ENCODE data around the gene CLTB.
"Not testable (repeated sequence)": the region's sequence is repeated elsewhere in the genome, so short reads cannot be mapped to it uniquely, and the experiment has no call there.

Gene CLTB

DNA sequence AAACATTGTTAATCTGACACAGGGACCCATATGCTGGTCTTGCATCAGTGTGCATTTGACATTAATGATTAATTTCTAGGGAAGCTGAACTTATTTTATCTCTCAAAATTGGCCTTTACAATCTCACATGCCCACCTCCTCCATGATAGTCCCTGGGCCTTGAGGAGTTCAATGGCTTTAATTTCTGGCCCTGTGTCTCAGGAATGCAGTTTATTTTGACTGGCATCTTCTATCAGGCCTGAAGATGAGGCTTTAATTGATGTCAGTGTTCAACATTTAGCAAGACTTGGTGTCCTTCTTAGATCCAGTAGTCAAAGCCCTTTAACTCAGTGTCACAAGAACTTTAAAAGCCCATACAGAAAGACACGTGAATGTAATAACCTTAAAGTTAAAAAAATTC, 10.5 kb upstream of the CLTB start:
- DNase-seq, result no peak

DNA sequence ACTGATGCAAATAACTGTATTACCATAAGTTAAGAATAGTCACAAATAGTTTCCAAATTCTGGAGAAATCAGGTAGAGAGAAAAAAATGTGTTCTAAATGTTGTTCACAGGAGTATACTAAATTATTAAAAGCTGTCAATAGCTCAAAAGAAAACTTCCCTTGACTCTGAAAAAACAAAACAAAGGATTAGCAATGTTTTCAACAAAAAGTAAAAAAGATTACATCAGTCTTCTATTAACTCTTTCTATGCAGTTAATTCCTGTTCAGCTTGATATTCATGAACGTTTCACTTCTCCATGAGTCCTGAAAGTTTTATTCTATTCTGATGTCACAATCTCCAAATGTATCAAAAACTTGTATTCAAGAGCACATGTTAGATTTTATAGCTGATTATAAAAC, 9.5 kb upstream of the CLTB start:
- DNase-seq, result no peak

DNA sequence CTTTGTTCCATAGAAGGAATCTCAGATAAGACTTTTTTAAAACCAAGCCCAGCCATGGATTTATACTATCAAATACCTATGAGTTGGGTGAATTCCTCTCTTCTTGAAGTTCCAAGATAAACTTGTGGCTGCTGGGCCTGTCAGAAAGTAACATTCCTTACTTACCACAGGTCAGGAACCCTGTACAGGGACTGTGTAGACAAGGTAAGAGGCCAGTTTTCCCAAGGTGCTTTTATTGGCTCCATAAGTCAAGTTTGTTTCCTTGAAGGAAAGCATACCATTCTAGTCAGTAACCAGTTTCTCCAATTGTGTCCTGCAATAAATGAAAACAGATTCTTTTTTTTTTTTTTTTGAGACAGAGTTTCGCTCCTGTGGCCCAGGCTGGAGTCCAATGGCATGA, 8.8 kb upstream of the CLTB start:
- DNase-seq, result no peak

DNA sequence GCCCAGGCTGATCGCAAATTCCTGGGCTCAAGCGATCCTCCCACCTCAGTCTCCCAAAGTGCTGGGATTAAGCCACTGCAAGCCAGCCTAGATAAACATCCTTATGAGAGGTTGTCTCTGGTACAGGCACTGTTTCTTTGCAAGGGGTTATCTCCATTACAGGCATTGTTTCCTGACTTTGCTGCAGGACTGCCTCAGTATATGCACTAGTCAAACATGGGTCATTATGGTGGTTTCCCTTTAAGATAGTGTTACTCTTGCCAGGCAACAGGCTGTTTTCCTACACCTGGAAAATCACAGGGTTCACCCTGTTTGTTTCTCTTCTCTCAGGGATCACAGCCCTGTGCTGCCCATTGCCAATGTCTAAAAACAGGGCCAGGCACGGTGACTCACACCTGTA, 7.8 kb upstream of the CLTB start:
- DNase-seq, result no peak

DNA sequence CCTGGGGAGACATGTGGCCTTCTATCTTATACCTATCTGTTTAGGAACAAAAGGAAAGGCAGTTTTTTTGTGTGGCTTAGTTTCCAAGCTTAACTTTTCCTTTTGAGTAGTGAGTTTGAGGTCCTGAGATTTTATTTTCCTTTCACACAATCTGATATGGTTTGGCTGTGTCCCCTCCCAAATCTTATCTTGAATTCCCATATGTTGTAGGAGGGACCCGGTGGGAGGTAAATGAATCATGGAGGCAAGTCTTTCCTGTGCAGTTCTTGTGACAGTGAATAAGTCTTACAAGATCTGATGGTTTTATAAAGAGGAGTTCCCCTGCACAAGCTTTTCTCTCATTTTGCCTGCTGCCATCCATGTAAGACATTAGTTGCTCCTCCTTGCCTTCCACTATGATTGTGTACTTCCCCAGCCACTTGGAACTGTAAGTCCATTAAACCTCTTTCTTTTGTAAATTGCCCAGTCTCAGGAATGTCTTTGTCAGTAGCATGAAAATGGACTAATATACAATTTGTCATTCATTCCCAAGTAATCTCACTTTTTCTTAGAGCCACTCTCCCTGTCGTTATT, 4.7 kb upstream of the CLTB start:
- DNase-seq, result no peak

DNA sequence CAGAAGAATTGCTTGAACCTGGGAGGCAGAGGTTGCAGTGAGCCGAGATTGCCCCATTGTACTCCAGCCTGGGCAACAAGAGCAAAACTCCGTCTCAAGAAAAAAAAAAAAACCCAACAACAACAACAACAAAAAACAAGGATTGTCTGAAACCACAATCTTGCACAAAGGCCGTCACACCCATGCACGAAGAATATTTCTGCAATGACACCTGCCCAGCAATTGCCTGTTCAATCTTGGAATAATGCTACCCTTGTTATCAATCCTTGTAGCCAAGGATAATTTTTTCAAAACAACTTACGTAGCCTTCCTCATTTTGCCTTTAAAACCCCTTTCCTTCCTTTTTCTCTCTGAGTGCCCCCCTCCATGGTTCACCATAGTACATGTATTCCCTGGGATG, 3.7 kb upstream of the CLTB start:
- DNase-seq, result no peak

DNA sequence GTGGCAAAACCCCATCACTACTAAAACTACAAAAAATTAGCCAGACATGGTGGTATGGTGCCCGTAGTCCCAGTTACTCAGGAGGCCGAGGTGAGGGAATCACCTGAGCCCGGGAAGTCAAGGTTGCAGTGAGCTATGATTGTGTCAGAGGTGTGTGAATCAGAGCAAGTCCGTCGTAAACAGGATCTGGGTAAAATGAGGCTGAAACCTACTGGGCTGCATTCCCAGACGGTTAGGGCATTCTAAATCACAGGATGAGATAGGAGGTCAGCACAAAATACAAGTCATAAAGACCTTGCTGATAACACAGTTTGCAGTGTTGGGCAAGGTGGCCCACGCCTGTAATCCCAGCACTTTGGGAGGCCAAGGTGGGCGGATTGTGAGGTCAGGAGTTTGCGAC, 1.9 kb upstream of the CLTB start:
- DNase-seq, result no peak

DNA sequence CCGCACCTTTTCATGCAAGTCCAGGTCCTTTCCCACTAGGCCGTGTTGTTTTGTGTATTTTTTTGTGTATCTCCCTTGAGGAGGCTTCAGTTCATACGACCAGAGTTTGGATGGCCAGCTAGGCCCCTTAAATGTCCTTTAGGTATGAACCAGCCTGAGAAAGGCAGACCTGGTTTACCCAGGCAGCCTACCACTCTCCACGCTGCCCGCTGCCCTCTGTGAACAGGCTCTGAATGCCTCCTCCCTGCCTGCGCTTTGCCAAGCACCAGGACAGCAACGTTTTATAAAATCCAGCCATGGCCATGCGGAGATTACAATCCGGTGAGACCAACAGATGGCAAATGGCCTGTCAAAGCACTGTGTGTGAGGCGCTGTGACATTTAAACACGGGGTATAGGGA, 626 bp upstream of the CLTB start:
- DNase-seq, result no peak

DNA sequence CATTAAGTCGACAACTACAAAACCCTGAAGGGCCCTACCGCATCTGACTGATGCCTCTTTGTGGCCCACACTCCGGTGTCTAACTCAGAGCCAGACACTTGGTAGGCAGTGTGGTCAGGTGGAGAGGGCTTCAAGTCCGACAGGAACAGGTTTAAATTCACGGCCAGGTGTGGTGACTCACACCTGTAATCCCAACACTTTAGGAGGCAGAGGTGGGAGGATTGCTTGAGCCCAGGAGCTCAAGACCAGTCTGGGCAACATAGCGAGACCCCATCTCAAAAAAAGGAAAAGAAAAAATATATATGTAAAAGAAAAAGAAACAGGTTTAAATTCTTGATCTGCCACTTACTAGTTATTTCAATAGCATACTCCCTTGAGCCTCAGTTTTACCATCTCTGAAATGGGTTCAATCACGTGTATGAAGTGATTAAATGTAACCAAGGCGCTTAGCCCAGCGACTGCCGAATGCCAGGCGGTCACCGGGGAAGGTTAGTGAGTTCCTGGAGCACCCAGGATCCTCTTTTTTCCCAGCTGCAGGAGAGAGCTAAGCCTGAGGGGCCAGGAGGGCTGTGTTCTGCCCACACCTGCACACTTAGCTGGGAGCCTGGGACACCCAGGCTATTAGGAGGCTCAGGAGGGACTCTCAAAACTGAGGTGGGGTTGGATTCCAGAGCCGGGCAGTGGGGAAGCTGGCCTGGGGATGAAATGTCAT, 943 bp downstream of the CLTB start:
- no peak for DNase-seq

DNA sequence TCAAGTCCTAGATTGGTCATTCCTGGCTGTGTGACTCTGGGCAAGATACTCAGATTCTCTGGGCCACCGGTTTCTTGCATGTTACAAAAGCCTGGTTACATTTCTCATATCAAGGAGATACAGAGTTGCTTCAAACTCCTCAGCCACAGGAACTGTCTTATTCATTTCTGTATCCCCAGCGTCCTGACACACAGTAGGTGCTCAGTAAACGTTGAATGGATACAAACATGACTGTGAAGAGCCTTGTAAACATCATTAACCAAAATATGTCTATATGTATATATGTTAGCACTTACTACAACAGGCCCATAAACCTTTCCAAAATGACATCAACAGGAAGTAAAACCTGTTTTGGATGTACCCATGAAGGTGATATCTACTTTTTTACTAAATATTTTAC, 1.6 kb downstream of the CLTB start:
- DNase-seq, result no peak

DNA sequence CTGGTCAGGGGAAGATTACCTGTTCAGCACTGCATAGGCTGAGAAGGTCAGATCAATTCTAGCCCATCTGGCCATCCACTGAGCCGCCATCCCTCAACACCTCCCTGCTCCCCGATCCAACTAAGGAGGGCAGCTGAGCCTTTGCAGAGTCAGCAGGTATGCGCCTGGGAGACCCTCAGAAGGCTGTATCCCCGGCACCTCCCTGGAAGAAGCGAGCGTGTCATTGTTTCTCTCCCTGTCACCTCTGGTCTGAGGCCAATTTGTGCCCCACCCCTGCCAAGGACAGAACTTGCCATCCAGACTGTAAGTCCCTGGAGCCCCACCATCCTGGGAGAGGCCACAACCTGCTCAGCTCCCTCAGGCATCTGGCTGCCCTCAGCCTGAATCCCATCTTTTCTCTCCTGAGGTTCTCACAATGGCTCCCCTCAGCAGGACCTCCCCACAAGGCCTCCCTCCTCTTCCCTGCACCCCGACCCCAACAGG, 2.6 kb downstream of the CLTB start:
- no peak for DNase-seq

DNA sequence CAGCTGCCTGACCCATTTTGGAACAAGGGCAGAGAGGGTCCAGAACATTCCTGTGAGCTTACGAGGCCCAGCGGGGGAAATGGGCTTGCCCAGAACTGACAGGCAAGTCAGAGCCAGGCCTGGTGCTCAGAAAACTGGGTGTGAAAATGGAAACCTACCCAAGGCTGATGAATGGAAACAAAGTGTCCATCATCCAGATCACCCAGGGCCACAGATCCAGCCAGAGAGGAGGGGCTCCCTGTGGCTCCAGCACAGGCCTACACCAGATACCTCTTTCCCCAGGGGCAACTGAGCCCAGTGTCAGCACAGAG, 3.1 kb downstream of the CLTB start:
- no peak for DNase-seq

DNA sequence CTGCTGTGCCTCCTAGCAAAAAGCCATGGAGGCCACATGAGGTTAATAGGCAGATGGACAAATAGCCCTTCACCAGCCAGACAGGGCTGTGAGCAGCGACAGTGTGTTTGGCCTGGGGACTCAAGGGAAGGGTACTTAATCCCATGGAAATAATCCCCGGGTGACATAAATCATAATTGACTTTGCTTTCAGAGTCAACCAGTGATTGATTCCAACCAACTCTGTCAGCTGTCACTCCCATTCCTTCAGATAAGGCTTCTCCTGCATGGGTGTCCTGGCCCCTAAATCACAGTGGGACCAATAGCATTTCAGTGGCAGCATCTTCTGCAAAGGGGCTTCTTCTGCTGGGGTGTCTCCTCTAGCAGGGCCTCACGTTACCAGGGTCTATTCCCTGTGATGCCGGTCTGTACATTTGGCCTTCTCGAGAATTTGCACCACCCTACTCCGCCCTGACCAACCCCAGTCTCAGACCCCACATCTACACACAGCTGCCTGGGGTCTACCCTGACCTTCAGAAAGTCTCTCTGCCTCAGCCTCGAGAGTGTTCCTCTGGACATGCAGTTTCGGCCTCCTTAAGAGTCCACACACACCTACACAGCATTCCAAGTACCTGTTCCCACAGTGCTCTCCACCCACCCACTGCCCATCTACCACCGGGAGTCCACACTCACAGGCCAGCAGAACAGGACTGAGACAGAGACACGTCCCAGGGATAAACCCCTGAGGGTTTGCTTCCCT, 3.7 kb downstream of the CLTB start:
- DNase-seq, result no peak

DNA sequence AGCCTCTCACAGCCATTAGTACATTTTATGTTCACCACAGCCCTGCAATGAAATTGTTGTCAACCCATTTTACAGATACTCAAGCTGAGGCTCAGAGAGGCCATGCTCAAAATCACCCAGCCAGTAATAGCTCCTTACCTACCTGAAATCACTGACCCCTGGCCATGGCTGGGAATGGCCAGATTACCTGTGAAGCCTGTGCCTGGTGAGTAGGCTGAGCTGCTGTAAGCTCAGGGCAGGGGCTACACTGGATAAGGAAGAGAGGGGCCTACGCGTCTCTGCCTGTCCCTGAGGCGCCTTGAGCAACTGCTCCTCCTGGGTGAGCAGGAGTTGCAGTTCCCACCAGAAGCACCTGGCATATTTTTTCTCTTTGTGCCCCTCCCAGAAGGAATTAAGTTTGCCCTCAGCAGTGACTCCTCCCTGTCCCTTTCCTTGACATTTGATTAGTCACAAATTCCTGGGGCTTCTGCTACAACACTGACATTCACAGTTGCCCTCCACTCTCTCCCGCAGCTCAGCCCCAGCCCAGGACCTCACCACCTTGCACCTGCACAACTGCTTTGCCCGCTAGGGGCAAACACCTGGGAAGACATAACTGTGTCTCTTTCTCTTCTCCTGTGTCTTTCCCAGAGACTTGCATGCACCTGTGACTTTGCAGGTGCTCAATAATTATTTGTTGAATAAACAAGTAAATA, 5.7 kb downstream of the CLTB start:
- no peak for DNase-seq

DNA sequence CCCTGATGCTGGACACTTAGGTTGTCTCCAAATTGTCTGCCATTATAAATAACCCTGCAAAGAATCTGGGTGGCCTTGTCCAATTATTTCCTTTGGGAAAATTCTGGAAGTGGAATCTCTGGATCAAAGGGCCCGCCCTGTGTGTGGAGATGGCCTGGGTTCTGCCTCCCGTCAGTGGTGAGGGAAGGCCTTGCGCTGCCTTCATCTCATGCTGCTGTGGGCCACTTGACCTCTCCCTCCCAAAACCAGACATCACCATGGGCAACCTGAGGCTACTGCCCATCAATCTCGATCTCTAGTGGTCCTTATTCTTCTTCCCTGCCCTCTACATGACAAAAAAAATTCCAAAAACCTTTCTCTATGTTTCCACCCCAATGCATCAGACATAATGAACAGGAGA, 6.6 kb downstream of the CLTB start:
- no peak for DNase-seq

DNA sequence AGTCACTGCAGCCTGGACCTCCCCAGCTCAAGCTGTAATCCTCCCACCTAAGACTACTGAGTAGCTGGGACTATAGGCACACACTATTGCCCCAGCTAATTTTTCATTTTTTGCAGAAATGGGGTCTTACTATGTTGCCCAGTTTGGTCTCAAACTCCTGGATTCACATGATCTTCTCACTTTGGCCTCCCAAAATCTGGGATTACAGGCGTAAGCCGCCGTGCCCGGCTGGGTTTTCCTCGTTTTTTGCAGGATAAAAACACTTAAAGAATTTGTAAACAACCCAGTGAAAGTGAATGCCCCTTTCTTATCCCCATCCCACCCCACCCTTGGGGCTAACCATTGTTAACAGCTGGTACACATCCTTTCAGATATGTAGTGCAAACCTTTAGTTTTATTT, 7.7 kb downstream of the CLTB start:
- DNase-seq, result no peak

DNA sequence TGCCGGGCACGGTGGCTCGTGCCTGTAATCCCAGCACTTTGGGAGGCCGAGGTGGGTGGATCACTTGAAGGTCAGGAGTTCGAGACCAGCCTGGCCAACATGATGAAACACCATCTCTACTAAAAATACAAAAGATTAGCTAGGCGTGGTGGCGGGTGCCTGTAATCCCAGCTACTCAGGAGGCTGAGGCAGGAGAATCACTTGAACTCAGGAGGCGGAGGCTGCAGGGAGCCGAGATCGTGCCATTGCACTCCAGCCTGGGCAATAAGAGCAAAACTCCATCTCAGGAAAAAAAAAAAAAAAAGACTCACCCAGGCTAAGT, 8.1 kb downstream of the CLTB start:
- DNase-seq, result not testable (repeated sequence)

DNA sequence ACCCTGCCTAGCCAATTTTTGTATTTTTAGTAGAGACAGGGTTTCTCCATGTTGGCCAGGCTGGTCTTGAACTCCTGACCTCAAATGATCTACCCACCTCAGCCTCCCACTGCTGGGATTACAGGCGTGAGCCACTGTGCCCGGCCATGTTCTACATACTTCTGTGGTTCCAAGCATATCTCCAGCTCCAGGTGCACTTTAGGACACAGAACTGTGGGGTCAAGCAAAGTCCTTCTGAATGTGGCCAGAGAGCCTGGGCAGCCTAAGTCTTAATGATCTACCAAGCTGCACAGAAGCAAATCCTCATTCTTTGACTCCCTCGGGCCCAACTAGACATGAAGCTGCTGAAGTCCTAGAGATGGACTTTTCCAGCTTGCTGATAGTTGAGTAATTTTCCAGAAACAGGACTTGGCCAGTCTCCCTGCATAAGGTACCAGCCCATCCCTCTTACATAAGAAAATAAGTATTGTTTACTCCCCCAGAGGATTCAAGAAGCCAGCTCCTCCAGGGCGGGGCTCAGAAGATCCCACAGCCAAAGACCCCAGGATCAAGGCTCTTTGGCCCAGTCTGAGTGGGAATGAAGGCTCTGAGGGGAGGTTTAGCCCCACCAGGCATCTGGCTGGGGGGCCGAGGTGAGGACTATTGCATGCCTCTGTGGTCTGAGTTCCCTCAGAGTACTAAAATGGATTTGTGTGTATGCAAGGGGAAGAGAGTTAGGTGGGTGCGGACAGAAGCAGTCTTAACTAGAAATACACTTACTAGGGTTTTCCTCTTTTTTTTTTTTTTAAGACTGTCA, 8.7 kb downstream of the CLTB start:
- DNase-seq, result no peak

DNA sequence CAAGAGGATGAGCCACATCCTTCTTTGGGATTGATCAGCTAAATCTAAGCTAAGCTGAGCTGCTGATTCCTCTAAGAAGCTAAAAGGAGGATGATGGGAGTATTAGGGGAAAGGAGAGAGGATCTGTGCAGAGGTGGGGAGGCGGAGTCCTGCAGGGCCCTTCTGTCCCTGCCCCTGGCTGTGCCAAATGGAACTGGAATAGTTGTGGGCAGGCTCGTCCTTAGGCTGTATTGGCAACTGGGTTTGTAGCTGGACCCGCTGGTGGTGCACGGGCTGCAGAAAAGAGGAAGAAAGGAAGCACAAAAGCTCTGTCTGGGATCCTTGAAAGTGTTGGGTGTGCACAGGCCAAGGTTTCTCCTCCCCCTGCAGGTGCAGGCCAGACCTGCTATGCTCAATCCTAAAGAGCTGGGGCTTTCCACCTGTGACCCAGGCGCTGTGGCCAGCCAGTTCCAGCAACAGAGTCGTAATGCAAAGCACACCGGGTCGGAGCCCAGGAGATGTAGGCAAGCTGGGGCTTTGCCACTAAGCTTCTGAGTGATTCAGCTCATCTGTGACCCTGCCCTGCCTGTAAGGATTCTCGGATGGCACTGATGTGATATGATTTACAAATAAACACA, 9.8 kb downstream of the CLTB start:
- DNase-seq, result no peak

DNA sequence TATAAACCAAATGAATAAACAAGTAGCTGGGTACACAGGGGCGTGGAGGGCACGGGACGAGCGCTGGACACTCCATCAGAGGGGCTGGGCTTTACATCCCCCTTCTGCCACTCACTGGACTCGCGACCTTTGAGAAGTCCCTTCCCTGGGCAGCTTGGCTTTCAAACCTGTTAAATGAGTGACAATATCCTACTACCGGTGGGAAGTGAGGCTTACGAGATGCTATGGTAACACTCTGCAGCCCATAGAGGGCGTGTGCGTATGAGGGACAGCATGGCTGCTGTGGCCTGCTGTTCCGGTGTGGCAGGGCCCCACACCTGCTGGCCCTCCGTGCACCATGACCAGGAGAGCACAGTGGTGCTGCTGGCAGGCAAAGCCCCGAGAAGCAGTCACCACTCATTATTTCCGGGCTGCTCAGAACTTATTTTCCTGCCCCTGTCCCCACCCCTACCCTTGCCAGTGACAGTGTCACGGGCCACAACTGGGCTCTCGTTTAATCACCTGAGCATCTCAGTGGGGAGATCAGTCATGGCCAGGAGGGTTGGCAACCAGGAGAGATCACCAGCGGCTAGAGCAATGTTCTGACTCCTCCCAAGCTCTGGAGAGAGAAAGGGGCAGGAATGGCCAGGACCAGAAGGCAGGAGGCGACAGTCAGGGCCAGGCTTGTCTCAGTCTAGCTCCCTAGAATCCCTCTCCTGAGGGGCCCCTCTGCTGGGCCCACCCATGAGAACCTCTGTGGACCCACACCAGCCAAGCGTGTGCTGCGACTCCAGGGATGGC, 10.5 kb downstream of the CLTB start:
- DNase-seq, result no peak

DNA sequence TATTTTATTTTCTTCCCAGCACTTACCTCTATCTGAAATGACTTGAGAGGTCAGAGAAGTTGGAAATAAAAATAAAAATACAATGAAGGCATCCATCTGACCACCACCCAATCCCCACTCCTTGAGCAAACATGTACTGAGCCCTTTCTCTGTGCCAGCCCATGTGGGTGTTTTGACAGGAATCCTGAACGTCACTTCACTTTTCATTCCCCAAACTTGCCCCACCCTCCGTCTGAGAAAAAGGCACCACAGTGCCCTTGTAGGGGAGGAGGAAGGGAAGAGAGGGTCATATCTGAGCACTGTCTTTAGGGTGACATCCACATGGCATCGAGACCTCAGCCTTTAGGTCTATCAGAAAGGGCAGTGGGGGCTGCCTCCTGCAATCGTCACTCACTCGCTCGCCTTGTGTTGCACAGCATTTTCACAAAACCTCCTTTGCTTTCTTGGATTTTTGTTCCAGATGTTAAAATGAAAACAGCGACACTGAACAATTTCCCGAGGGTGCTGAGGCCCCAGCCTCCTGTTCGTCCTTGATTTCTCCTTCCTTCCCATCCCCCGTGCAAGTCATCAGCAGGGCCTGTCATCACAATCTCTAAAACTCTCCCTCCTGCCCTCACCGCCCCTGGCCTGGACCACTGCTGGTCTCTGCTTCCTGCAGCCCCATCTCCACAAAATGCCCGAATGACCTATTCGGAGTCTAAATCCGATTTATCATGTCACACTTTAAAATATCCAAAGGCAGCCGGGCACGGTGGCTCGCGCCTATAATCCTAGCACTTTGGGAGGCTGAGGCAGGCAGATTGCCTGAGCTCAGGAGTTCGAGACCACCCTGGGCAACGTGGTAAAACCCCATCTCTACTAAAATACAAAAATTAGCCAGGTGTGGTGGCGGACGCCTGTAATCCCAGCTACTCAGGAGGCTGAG, 14.8 kb downstream of the CLTB start:
- DNase-seq, result no peak

Data from DMS153 (cell line).